GM03348 (cell line): Measurements from ENCODE around the gene PBX1.
"Not testable (repeated sequence)": the region's sequence is repeated elsewhere in the genome, so short reads cannot be mapped to it uniquely, and the experiment has no call there.

Source experiments
- DNase-seq: peaks from one replicate; pipeline ENCODE4 v3.0.0; 2012; ENCODE audit warnings: low spot score

Gene PBX1

GRCh38 chr1:164643018-164643417, 84.0 kb downstream of the PBX1 start:
- no peak for DNase-seq

- no peak for DNase-seq
Measured at GRCh38 chr1:164644268-164644667, 85.3 kb downstream of the PBX1 start.

- DNase-seq = peak; percentile 76
Measured at GRCh38 chr1:164644774-164645644, 86.0 kb downstream of the PBX1 start.

GRCh38 chr1:164645921-164646320, 86.9 kb downstream of the PBX1 start:
- no peak for DNase-seq

GRCh38 chr1:164647211-164647610, 88.2 kb downstream of the PBX1 start:
- DNase-seq = no peak

- DNase-seq = no peak
Measured at GRCh38 chr1:164648636-164649035, 89.7 kb downstream of the PBX1 start.

- no peak for DNase-seq
Measured at GRCh38 chr1:164649146-164649545, 90.2 kb downstream of the PBX1 start.

GRCh38 chr1:164650531-164650930, 91.5 kb downstream of the PBX1 start:
- DNase-seq = no peak

GRCh38 chr1:164651351-164651951, 92.5 kb downstream of the PBX1 start:
- DNase-seq = no peak

- DNase-seq = not testable (repeated sequence)
Measured at GRCh38 chr1:164652969-164653368, 94.0 kb downstream of the PBX1 start.

- no peak for DNase-seq
Measured at GRCh38 chr1:164653705-164654104, 94.7 kb downstream of the PBX1 start.

GRCh38 chr1:164654200-164654599, 95.2 kb downstream of the PBX1 start:
- DNase-seq = no peak

GRCh38 chr1:164658864-164659263, 99.9 kb downstream of the PBX1 start:
- no peak for DNase-seq

GRCh38 chr1:164659621-164660411, 100.8 kb downstream of the PBX1 start:
- DNase-seq = no peak

- peak; percentile 18 for DNase-seq
Measured at GRCh38 chr1:164660412-164660772, 101.4 kb downstream of the PBX1 start.

GRCh38 chr1:164660775-164661174, 101.8 kb downstream of the PBX1 start:
- DNase-seq = no peak

GRCh38 chr1:164662462-164662861, 103.5 kb downstream of the PBX1 start:
- no peak for DNase-seq

GRCh38 chr1:164662955-164663354, 104.0 kb downstream of the PBX1 start:
- DNase-seq = no peak

GRCh38 chr1:164664127-164664526, 105.1 kb downstream of the PBX1 start:
- DNase-seq = no peak

- DNase-seq = no peak
Measured at GRCh38 chr1:164667001-164667400, 108.0 kb downstream of the PBX1 start.

GRCh38 chr1:164667600-164667999, 108.6 kb downstream of the PBX1 start:
- DNase-seq = no peak

- DNase-seq = no peak
Measured at GRCh38 chr1:164668491-164669400, 109.8 kb downstream of the PBX1 start.
